B cell (primary cell): Measurements from ENCODE around the gene PTPRG. TPM values are rescaled to one million over a fixed set of nuclear protein-coding genes. Genes with fewer than 3 reads are reported as not detected.

Experiments
- ATAC-seq: fragments of 200-7000 bp; cut with Tn5 transposase; one replicate; pipeline ENCODE4 v1.10.0; 2021; ENCODE audit warnings: low read depth, mild to moderate bottlenecking, moderate number of reproducible peaks, moderate library complexity
- CTCF ChIA-PET: fragments of 350-600 bp; sonication (Branson Sonifier 250); formaldehyde crosslinking; loops from one replicate; lab custom pipeline; 2021; ENCODE audit warnings: antibody characterized with exemption, inconsistent platforms; lab: Charles Lee
- POLR2A ChIA-PET: fragments of 350-600 bp; sonication (Branson Sonifier 250); formaldehyde crosslinking; loops from one replicate; lab custom pipeline; 2021; ENCODE audit warnings: antibody characterized with exemption; lab: Charles Lee
- DNase-seq: peaks from one replicate; pipeline ENCODE4 v3.0.0; 2013
- H2AFZ ChIP-seq: 2 replicates; pipeline ENCODE4 v1.6.1; 2012; ENCODE audit warnings: mild to moderate bottlenecking, low read depth, low read length; ENCODE audit not compliant: insufficient read depth, poor library complexity, severe bottlenecking
- H3K27ac ChIP-seq, 2 donors: 1 replicate in 1 of 2; 2 replicates in 1 of 2; pipeline ENCODE4 v1.5.1; 2012 to 2013; ENCODE audit warnings: low read length in 2 of 2, mild to moderate bottlenecking in 2 of 2, moderate library complexity in 1 of 2
- H3K27me3 ChIP-seq, 4 experiments: fragments of 200-600 bp in 1 of 4; sonication (generic) in 1 of 4; replicated peaks in 1 of 4; 1 replicate in 2 of 4; 2 replicates in 2 of 4; pipeline versions ENCODE4 v1.6.1 to v1.7.0; 2013 to 2016; ENCODE audit warnings: low read length in 3 of 4, mild to moderate bottlenecking in 2 of 4, mixed read lengths in 1 of 4, moderate library complexity in 1 of 4; ENCODE audit not compliant: insufficient read depth in 4 of 4, control insufficient read depth in 3 of 4; ENCODE audit errors: control extremely low read depth in 1 of 4
- H3K36me3 ChIP-seq, 2 experiments: replicated peaks in 1 of 2; 1 replicate in 1 of 2; 2 replicates in 1 of 2; pipeline versions ENCODE4 v1.6.1 to v1.7.1; 2013; ENCODE audit warnings: low read length in 1 of 2; ENCODE audit not compliant: insufficient read depth in 2 of 2, control insufficient read depth in 1 of 2; ENCODE audit errors: control extremely low read depth in 1 of 2, extremely low read depth in 1 of 2
- H3K4me1 ChIP-seq, 2 donors: fragments of 200-600 bp in 1 of 2; sonication (generic) in 1 of 2; 1 replicate in 1 of 2; 2 replicates in 1 of 2; pipeline versions ENCODE4 v1.5.1 to v1.6.1; 2013 to 2017; ENCODE audit warnings: low read length in 2 of 2; ENCODE audit not compliant: control insufficient read depth in 2 of 2, insufficient read depth in 2 of 2
- H3K4me2 ChIP-seq: replicated peaks from 2 replicates; pipeline ENCODE3; 2012; ENCODE audit warnings: mild to moderate bottlenecking, low read depth, low read length; ENCODE audit not compliant: poor library complexity, severe bottlenecking
- H3K4me3 ChIP-seq, 5 experiments: fragments of 200-600 bp in 1 of 5; sonication (generic) in 1 of 5; 1 replicate in 3 of 5; 2 replicates in 2 of 5; pipeline versions ENCODE4 v1.5.1 to v1.7.0; 2011 to 2016; ENCODE audit warnings: low read length in 4 of 5, mild to moderate bottlenecking in 4 of 5, low read depth in 2 of 5, control low read depth in 1 of 5, moderate library complexity in 1 of 5; ENCODE audit not compliant: insufficient read depth in 1 of 5; ENCODE audit errors: control extremely low read depth in 1 of 5, extremely low read depth in 1 of 5
- H3K79me2 ChIP-seq: fragments of 200-600 bp; sonication (generic); one replicate; pipeline ENCODE4 v1.6.0; 2016; ENCODE audit warnings: low read length; ENCODE audit not compliant: control insufficient read depth, insufficient read depth
- H3K9ac ChIP-seq: fragments of 200-600 bp; sonication (generic); 2 replicates; pipeline ENCODE4 v1.6.1; 2017; ENCODE audit warnings: mild to moderate bottlenecking, low read length, moderate library complexity
- H3K9me3 ChIP-seq, 3 donors: one replicate each; pipeline versions ENCODE4 v1.6.1 to v1.7.1; 2013; ENCODE audit warnings: low read length in 2 of 3; ENCODE audit not compliant: control insufficient read depth in 2 of 3, insufficient read depth in 1 of 3; ENCODE audit errors: control extremely low read depth in 1 of 3
- H4K20me1 ChIP-seq: 2 replicates; pipeline ENCODE4 v1.6.0; 2012; ENCODE audit warnings: mild to moderate bottlenecking, low read length; ENCODE audit not compliant: insufficient read depth, control insufficient read depth, poor library complexity, severe bottlenecking
- H3K27ac Mint-ChIP-seq: one replicate; pipeline ENCODE4 v1.8.0; 2021; ENCODE audit warnings: mixed read lengths
- H3K27me3 Mint-ChIP-seq: one replicate; pipeline ENCODE4 v1.8.0; 2021; ENCODE audit warnings: mixed read lengths
- H3K4me1 Mint-ChIP-seq: one replicate; pipeline ENCODE4 v1.8.0; 2021; ENCODE audit warnings: mixed read lengths
- H3K4me3 Mint-ChIP-seq: one replicate; pipeline ENCODE4 v1.8.0; 2021; ENCODE audit warnings: mixed read lengths
- H3K9me3 Mint-ChIP-seq: one replicate; pipeline ENCODE4 v1.8.0; 2022; ENCODE audit warnings: mixed read lengths; ENCODE audit not compliant: insufficient read depth
- EZH2 ChIP-seq: IDR thresholded peaks from 2 replicates; pipeline ENCODE4 v1.6.1; 2012; ENCODE audit warnings: borderline replicate concordance, low read depth, mild to moderate bottlenecking, moderate library complexity, low read length; ENCODE audit not compliant: insufficient read depth, poor library complexity, severe bottlenecking
- WGBS: methylation state at CpG from one replicate; pipeline ENCODE4 v1.1.5; 2013; ENCODE audit warnings: missing lambda C conversion rate; ENCODE audit not compliant: insufficient coverage; 5-methylcytosine and 5-hydroxymethylcytosine counted together
- intact Hi-C: fragments of 100-400 bp; cut with micrococcal nuclease; formaldehyde crosslinking; loops from one replicate; pipeline ENCODE4 v1.10.0; 2022
- polyA plus RNA-seq: library from polyadenylated mRNA; depleted of rRNA; stranded (reverse); fragments of >200 nt; gene quantifications from 2 replicates; pipeline ENCODE4 v1.2.3, GENCODE V29; 2012
- total RNA-seq, 2 donors: library from RNA; stranded (reverse); fragments of 120-200 nt in 1 of 2; gene quantifications; 1 replicate in 1 of 2; 2 replicates in 1 of 2; pipeline versions ENCODE4 v1.2.3 to v1.2.4, GENCODE V29; 2013 to 2022
- TF ChIP-seq, protein P1 (sequence below): fragments of 200-600 bp; IDR thresholded peaks from one replicate; pipeline ENCODE4 v1.8.0; 2022; ENCODE audit warnings: antibody characterized with exemption, mild to moderate bottlenecking

Gene PTPRG
- total and polyA plus RNA-seq, 2 donors (not counting 1 experiment from before 2014, with no cell fraction given): 0.12 to 1.3 TPM

DNA sequence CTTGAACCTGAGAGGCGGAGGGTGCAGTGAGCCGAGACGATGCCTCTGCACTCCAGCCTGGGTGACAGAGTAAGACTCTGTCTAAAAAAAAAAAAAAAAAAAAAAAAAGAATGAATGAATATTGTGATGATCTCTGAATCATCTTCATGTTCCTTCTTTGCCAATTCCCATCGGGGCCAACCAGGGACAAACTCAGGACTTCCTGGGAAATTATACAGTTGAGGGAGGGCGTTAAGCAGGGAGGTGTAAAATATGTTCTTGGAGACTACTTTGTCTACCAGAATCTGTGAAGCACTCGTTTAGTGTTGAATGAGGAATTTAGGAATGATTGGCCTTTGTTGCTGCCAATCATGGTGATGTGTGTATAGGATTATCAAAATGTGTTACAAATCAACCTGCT lies 210.6 kb downstream of the PTPRG start:
- no peak overlapping the region for H3K4me3 Mint-ChIP-seq
- ATAC-seq: no peak
- CTCF ChIA-PET: no interaction called here
- H3K27ac Mint-ChIP-seq: no peak overlapping the region
- Histone ChIP-seq H3K4me3 (no peak overlapping the region), H3K79me2 (no peaks in the 10 kb centered on the region), H2AFZ (no peak overlapping the region), H3K4me1 (no peaks in the 10 kb centered on the region), H3K9ac (no peak overlapping the region), H3K36me3 (no peaks in the 10 kb centered on the region), H3K9me3 (peaks cover 0 to 4% (median 0%) of the 10 kb centered on the region in 3 donors), H3K27ac (no peak overlapping the region), H3K4me2 (no peak overlapping the region), H4K20me1 (no peaks in the 10 kb centered on the region), H3K27me3 (no peaks in the 10 kb centered on the region)
- no peaks in the 10 kb centered on the region for H3K9me3 Mint-ChIP-seq
- H3K4me1 Mint-ChIP-seq: no peaks in the 10 kb centered on the region
- POLR2A ChIA-PET: no interaction called here
- DNase-seq: no peak
- intact Hi-C loops: no loop called here
- 97% methylated on average over 4 of the region's 6 CpGs for WGBS
- H3K27me3 Mint-ChIP-seq: no peaks in the 10 kb centered on the region
- TF ChIP-seq, protein P1, sequence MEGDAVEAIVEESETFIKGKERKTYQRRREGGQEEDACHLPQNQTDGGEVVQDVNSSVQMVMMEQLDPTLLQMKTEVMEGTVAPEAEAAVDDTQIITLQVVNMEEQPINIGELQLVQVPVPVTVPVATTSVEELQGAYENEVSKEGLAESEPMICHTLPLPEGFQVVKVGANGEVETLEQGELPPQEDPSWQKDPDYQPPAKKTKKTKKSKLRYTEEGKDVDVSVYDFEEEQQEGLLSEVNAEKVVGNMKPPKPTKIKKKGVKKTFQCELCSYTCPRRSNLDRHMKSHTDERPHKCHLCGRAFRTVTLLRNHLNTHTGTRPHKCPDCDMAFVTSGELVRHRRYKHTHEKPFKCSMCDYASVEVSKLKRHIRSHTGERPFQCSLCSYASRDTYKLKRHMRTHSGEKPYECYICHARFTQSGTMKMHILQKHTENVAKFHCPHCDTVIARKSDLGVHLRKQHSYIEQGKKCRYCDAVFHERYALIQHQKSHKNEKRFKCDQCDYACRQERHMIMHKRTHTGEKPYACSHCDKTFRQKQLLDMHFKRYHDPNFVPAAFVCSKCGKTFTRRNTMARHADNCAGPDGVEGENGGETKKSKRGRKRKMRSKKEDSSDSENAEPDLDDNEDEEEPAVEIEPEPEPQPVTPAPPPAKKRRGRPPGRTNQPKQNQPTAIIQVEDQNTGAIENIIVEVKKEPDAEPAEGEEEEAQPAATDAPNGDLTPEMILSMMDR: no peak
- TF ChIP-seq EZH2: no peak

GRCh38 chr3:61772456-61772855 lies 211.1 kb downstream of the PTPRG start:
- H4K20me1 ChIP-seq: no peaks in the 10 kb centered on the region
- no peaks in the 10 kb centered on the region for H3K4me1 ChIP-seq
- Mint-ChIP-seq H3K9me3 (no peaks in the 10 kb centered on the region), H3K4me3 (no peak overlapping the region), H3K27me3 (no peaks in the 10 kb centered on the region), H3K4me1 (no peaks in the 10 kb centered on the region), H3K27ac (no peak overlapping the region)
- no CpG with 5 or more reads among the region's 1 CpG for WGBS
- TF ChIP-seq, protein P1: no peak
- no peak for TF ChIP-seq EZH2
- ATAC-seq: no peak
- H3K9me3 ChIP-seq: peaks cover 0 to 4% (median 0%) of the 10 kb centered on the region in 3 donors
- CTCF ChIA-PET: no interaction called here
- no peak for DNase-seq
- intact Hi-C loops: no loop called here
- no peaks in the 10 kb centered on the region for H3K27me3 ChIP-seq
- no peak overlapping the region for H3K9ac ChIP-seq
- H3K79me2 ChIP-seq: no peaks in the 10 kb centered on the region
- no peak overlapping the region for H3K4me2 ChIP-seq
- no peaks in the 10 kb centered on the region for H3K36me3 ChIP-seq
- POLR2A ChIA-PET: no interaction called here
- H2AFZ ChIP-seq: no peak overlapping the region
- H3K4me3 ChIP-seq: no peak overlapping the region
- no peak overlapping the region for H3K27ac ChIP-seq
